CD4-positive, alpha-beta T cell (primary cell): ENCODE data around the gene RAPGEF2. TPM values are rescaled to one million over a fixed set of nuclear protein-coding genes. Genes with fewer than 3 reads are reported as not detected.

Source experiments
- ATAC-seq: fragments of 200-7000 bp; cut with Tn5 transposase; one replicate; pipeline ENCODE4 v1.10.0; 2022; ENCODE audit warnings: mild to moderate bottlenecking; ENCODE audit not compliant: poor library complexity
- CTCF ChIA-PET: fragments of 350-600 bp; sonication (Branson Sonifier 250); formaldehyde crosslinking; loops from one replicate; lab custom pipeline; 2021; ENCODE audit warnings: antibody characterized with exemption, inconsistent platforms; lab: Charles Lee
- POLR2A ChIA-PET: fragments of 350-600 bp; sonication (Branson Sonifier 250); formaldehyde crosslinking; loops from one replicate; lab custom pipeline; 2021; ENCODE audit warnings: antibody characterized with exemption, inconsistent platforms; lab: Charles Lee
- DNase-seq, 14 experiments: peaks; one replicate each; pipeline ENCODE4 v3.0.0-alpha.2; 2013 to 2020; ENCODE audit warnings: mixed read lengths in 2 of 14
- H3K27ac ChIP-seq, 2 donors: one replicate each; pipeline versions ENCODE4 v1.5.1 to v1.7.0; 2013; ENCODE audit warnings: low read length in 2 of 2, low read depth in 1 of 2, mild to moderate bottlenecking in 1 of 2
- H3K27me3 ChIP-seq, 2 experiments: 1 replicate in 1 of 2; 2 replicates in 1 of 2; pipeline versions ENCODE4 v1.6.1 to v1.7.0; 2013; ENCODE audit warnings: low read length in 2 of 2, control low read depth in 1 of 2, mild to moderate bottlenecking in 1 of 2, moderate library complexity in 1 of 2; ENCODE audit not compliant: insufficient read depth in 2 of 2, control insufficient read depth in 1 of 2
- H3K36me3 ChIP-seq: one replicate; pipeline ENCODE4 v1.6.1; 2013; ENCODE audit warnings: low read length, control low read depth; ENCODE audit not compliant: insufficient read depth
- H3K4me1 ChIP-seq: one replicate; pipeline ENCODE4 v1.6.1; 2013; ENCODE audit warnings: low read length, control low read depth; ENCODE audit not compliant: insufficient read depth
- H3K4me3 ChIP-seq: one replicate; pipeline ENCODE4 v1.5.1; 2013; ENCODE audit warnings: mild to moderate bottlenecking, low read length, moderate library complexity
- H3K9me3 ChIP-seq, 2 experiments: 1 replicate in 1 of 2; 2 replicates in 1 of 2; pipeline versions ENCODE4 v1.6.1 to v1.7.0; 2013; ENCODE audit warnings: low read length in 2 of 2, mild to moderate bottlenecking in 2 of 2, control low read depth in 1 of 2, moderate library complexity in 1 of 2; ENCODE audit not compliant: control insufficient read depth in 1 of 2, insufficient read depth in 1 of 2
- H3K27ac Mint-ChIP-seq: one replicate; pipeline ENCODE4 v1.8.0; 2020; ENCODE audit warnings: mixed read lengths
- H3K27me3 Mint-ChIP-seq: one replicate; pipeline ENCODE4 v1.8.0; 2021; ENCODE audit warnings: mixed read lengths
- H3K36me3 Mint-ChIP-seq: one replicate; pipeline ENCODE4 v1.8.0; 2021; ENCODE audit warnings: low read depth, mixed read lengths
- H3K4me1 Mint-ChIP-seq: one replicate; pipeline ENCODE4 v1.8.0; 2021; ENCODE audit warnings: low read depth, mixed read lengths
- H3K4me3 Mint-ChIP-seq: one replicate; pipeline ENCODE4 v1.8.0; 2020; ENCODE audit warnings: mild to moderate bottlenecking, mixed read lengths
- H3K9me3 Mint-ChIP-seq: one replicate; pipeline ENCODE4 v1.8.0; 2020; ENCODE audit warnings: mixed read lengths
- intact Hi-C, 2 experiments: fragments of 100-400 bp; cut with DNase I in 1 of 2; cut with micrococcal nuclease in 1 of 2; formaldehyde crosslinking; loops; one replicate each; pipeline versions ENCODE4 v1.15.1 to v1.9.0; 2023 to 2025; cut with DNase I, micrococcal nuclease
- total RNA-seq, 174 experiments: library from RNA in 2 of 174; stranded (reverse) in 2 of 174; gene quantifications; one replicate each; pipeline ENCODE4 v1.2.3 and lab custom pipeline; 2021 to 2026
- TF ChIP-seq, protein P1 (sequence below): fragments of 200-600 bp; IDR thresholded peaks from one replicate; pipeline ENCODE4 v1.8.0; 2022; ENCODE audit warnings: antibody characterized with exemption, mild to moderate bottlenecking

Gene RAPGEF2
- total RNA-seq, 2 experiments from 2014 or later, result 25.6 to 26.4 TPM

DNA sequence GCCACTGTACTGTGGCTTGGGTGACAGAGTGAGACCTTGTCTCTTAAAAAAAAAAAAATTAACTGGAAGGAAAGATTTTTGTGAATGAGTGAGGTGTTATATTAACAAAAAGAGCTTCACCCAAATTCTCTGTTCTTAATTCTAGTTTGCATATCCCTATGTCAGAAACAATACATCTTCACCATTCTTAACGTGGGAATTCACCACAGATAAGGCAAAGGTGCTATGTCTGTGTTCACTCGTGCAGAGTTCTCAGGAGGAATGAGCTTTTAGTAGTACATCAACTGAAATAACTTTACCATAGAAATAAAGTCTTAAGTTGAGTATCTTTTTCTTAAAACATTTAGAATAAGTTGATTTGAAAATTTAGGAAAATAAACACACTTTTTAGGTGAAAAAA lies 135.1 kb downstream of the RAPGEF2 start:
- peaks cover 22% of the 10 kb centered on the region for H3K4me1 Mint-ChIP-seq
- no peak overlapping the region for H3K27ac Mint-ChIP-seq
- H3K36me3 Mint-ChIP-seq, result peaks cover 5% of the 10 kb centered on the region
- no peak for DNase-seq
- no peaks in the 10 kb centered on the region for H3K9me3 ChIP-seq
- no peaks in the 10 kb centered on the region for H3K4me1 ChIP-seq
- H3K27me3 Mint-ChIP-seq, result no peaks in the 10 kb centered on the region
- ChIA-PET POLR2A (no interaction called here), CTCF (interaction anchor here (0.6 kb wide), 1 partner anchor 277 kb away, joined by 3 read pairs; no protein-coding TSS in a partner anchor)
- TF ChIP-seq, protein P1, sequence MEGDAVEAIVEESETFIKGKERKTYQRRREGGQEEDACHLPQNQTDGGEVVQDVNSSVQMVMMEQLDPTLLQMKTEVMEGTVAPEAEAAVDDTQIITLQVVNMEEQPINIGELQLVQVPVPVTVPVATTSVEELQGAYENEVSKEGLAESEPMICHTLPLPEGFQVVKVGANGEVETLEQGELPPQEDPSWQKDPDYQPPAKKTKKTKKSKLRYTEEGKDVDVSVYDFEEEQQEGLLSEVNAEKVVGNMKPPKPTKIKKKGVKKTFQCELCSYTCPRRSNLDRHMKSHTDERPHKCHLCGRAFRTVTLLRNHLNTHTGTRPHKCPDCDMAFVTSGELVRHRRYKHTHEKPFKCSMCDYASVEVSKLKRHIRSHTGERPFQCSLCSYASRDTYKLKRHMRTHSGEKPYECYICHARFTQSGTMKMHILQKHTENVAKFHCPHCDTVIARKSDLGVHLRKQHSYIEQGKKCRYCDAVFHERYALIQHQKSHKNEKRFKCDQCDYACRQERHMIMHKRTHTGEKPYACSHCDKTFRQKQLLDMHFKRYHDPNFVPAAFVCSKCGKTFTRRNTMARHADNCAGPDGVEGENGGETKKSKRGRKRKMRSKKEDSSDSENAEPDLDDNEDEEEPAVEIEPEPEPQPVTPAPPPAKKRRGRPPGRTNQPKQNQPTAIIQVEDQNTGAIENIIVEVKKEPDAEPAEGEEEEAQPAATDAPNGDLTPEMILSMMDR, result no peak
- H3K36me3 ChIP-seq, result no peaks in the 10 kb centered on the region
- no peak for ATAC-seq
- no peak overlapping the region for H3K27ac ChIP-seq
- intact Hi-C loops, result no loop called here
- H3K27me3 ChIP-seq, result no peaks in the 10 kb centered on the region
- no peaks in the 10 kb centered on the region for H3K9me3 Mint-ChIP-seq
- H3K4me3 Mint-ChIP-seq, result no peak overlapping the region
- no peak overlapping the region for H3K4me3 ChIP-seq

DNA sequence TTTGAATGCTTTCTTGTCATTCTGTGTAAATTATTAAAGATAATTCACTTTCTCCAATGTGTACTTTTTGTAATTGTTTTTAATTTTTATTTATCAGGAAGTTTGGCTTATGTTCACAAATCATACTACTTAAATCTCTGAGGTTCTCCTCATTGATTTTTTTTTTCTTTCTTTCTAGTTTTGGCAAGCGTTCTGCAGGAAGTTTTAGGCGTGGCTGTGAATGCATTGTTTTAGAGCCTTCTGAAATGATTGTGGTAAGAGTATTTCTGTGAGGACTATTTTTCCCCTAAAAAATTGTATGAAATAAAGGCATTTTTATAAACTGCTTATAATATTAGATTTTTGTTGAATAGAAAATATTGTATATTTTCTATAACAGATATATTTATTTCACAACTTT lies 135.8 kb downstream of the RAPGEF2 start:
- Mint-ChIP-seq H3K4me3 (no peak overlapping the region), H3K4me1 (peaks cover 22% of the 10 kb centered on the region), H3K36me3 (peaks cover 5% of the 10 kb centered on the region), H3K27ac (no peak overlapping the region), H3K27me3 (no peaks in the 10 kb centered on the region), H3K9me3 (no peaks in the 10 kb centered on the region)
- Histone ChIP-seq H3K4me3 (no peak overlapping the region), H3K36me3 (no peaks in the 10 kb centered on the region), H3K27ac (no peak overlapping the region), H3K9me3 (no peaks in the 10 kb centered on the region), H3K27me3 (no peaks in the 10 kb centered on the region), H3K4me1 (no peaks in the 10 kb centered on the region)
- ChIA-PET CTCF (no interaction called here), POLR2A (no interaction called here)
- intact Hi-C loops, result no loop called here
- DNase-seq (no peak), ATAC-seq (no peak)
- TF ChIP-seq, protein P1, result no peak

GRCh38 chr4:159239629-159240028 lies 136.8 kb downstream of the RAPGEF2 start:
- Histone ChIP-seq H3K9me3 (no peaks in the 10 kb centered on the region), H3K4me3 (no peak overlapping the region), H3K27ac (no peak overlapping the region), H3K36me3 (no peaks in the 10 kb centered on the region), H3K27me3 (no peaks in the 10 kb centered on the region), H3K4me1 (no peaks in the 10 kb centered on the region)
- DNase-seq, result no peak
- Mint-ChIP-seq H3K27me3 (no peaks in the 10 kb centered on the region), H3K9me3 (no peaks in the 10 kb centered on the region), H3K4me3 (no peak overlapping the region), H3K36me3 (peaks cover 5% of the 10 kb centered on the region), H3K4me1 (peaks cover 22% of the 10 kb centered on the region), H3K27ac (no peak overlapping the region)
- ATAC-seq, result no peak
- intact Hi-C loops, result no loop called here
- TF ChIP-seq, protein P1, result no peak
- CTCF ChIA-PET, result no interaction called here
- POLR2A ChIA-PET, result no interaction called here
